Sigmoid colon (tissue), 7 donors: ENCODE measurements around the gene RNF123. TPM values are rescaled to one million over a fixed set of nuclear protein-coding genes. Genes with fewer than 3 reads are reported as not detected.
A peak's percentile ranks its signal among the peaks of the same experiment; 100 is the strongest.
"Not testable (repeated sequence)": the region's sequence is repeated elsewhere in the genome, so short reads cannot be mapped to it uniquely, and the experiment has no call there.

Experiments used
- DNase-seq: peaks from one replicate; pipeline ENCODE4 v3.0.0-alpha.2; 2019
- H3K27ac ChIP-seq, 4 donors: fragments of 200-600 bp; sonication (generic); one replicate each; pipeline ENCODE4 v1.5.1; 2016 to 2019; ENCODE audit warnings: mild to moderate bottlenecking in 1 of 4
- H3K27me3 ChIP-seq, 3 donors: fragments of 200-600 bp; sonication (generic); one replicate each; pipeline ENCODE4 v1.5.1; 2019; ENCODE audit warnings: mild to moderate bottlenecking in 1 of 3
- H3K36me3 ChIP-seq, 4 donors: fragments of 200-600 bp; sonication (generic); one replicate each; pipeline ENCODE4 v1.5.1; 2016 to 2019
- H3K4me1 ChIP-seq, 4 donors: fragments of 200-600 bp; sonication (generic); one replicate each; pipeline ENCODE4 v1.5.1; 2017 to 2019
- H3K4me3 ChIP-seq, 4 donors: fragments of 200-600 bp; sonication (generic); one replicate each; pipeline ENCODE4 v1.5.1; 2017 to 2019; ENCODE audit warnings: mild to moderate bottlenecking in 2 of 4, moderate library complexity in 1 of 4
- H3K9me3 ChIP-seq, 4 donors: fragments of 200-600 bp in 3 of 4; sonication (generic) in 3 of 4; one replicate each; pipeline versions ENCODE4 v1.5.1 to v1.6.1; 2013 to 2019
- EP300 ChIP-seq, 4 donors: sonication (generic); formaldehyde crosslinking; IDR thresholded peaks; one replicate each; pipeline ENCODE4 v1.6.1; 2017; ENCODE audit warnings: antibody characterized with exemption in 4 of 4
- POLR2A ChIP-seq, 2 donors: fragments of 450-650 bp; IDR thresholded peaks; one replicate each; pipeline ENCODE4 v1.6.1; 2016; ENCODE audit warnings: antibody characterized with exemption in 2 of 2, mild to moderate bottlenecking in 2 of 2, moderate library complexity in 2 of 2
- POLR2AphosphoS5 ChIP-seq, 4 donors: sonication (generic); formaldehyde crosslinking; IDR thresholded peaks; one replicate each; pipeline ENCODE4 v1.6.1; 2017; ENCODE audit warnings: antibody characterized with exemption in 4 of 4
- WGBS, 2 donors: extraction: QIAGEN DNeasy Blood & Tissue Kit; methylation state at CpG; one replicate each; pipeline ENCODE4 v1.1.7; 2013; 5-methylcytosine and 5-hydroxymethylcytosine counted together
- intact Hi-C: fragments of 100-400 bp; cut with DNase I; formaldehyde crosslinking; loops from one replicate; pipeline ENCODE4 v1.15.1; 2023
- polyA plus RNA-seq, 3 donors: library from polyadenylated mRNA; stranded (reverse); fragments of 200-250 nt; gene quantifications; one replicate each; pipeline ENCODE4 v1.2.3, GENCODE V29; 2013
- total RNA-seq, 4 donors: library from RNA; depleted of rRNA; stranded (reverse); fragments of >200 nt; gene quantifications; one replicate each; pipeline ENCODE4 v1.1.0, GENCODE V29; 2016
- TF ChIP-seq, protein P1 (sequence below), 4 experiments: fragments of 450-650 bp in 3 of 4; fragments of 200-600 bp in 1 of 4; IDR thresholded peaks; one replicate each; pipeline ENCODE4 v1.5.1; 2016 to 2019; ENCODE audit warnings: antibody characterized with exemption in 4 of 4, mild to moderate bottlenecking in 3 of 4, moderate library complexity in 2 of 4
- donor health status: healthy with polysubstance abuse.
- donor health status: Bipolar disorder and iron deficiency.
- donor health status: healthy.

RNF123 gene
- total and polyA plus RNA-seq, 7 donors = 12.5 to 29.4 (median 17.1) TPM

DNA sequence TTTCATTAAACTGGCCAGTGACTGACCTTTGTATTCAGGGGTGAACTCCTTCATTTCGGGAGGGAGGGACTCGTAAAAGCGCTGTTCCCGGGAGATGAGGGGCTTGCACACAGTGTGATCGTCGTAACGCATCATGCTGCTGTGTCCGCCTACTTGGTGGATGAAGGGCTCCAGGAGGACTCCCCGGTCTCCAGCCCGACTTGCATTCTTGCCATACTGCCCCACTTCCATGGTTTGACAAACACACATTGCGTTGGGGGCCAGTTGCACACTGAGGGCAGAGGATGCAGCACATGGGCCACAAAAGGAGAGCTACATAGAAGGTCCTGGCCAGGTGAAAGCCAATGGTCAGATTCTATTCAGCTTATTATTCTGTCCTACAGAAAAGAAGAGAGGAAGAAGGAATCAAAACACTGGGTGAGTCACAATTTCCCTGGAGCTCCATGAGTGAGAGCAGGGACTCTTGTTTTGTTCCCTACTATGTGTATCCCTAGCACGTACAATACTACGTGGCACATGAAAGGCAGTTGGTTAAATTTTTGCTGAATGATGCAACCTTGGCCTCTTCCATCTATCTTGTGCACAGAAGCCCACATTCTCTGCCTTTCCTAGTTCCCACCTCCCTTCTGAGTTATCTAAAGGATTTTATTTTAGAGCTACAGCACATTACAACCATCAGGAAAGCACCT, 58.6 kb downstream of the RNF123 start:
- peak overlapping the region in 2 of 4 donors; percentile 48 to 57 for H3K27ac ChIP-seq
- no peak for DNase-seq
- intact Hi-C loops = no loop called here
- peaks cover 0 to 14% (median 0%) of the 10 kb centered on the region in 4 donors for H3K36me3 ChIP-seq
- H3K4me3 ChIP-seq = no peak overlapping the region
- 89 to 90% methylated on average over 13 of the region's 13 CpGs for WGBS, 2 donors
- TF ChIP-seq EP300 (IDR thresholded peaks at IDR 0.05) = no peak
- TF ChIP-seq, protein P1, sequence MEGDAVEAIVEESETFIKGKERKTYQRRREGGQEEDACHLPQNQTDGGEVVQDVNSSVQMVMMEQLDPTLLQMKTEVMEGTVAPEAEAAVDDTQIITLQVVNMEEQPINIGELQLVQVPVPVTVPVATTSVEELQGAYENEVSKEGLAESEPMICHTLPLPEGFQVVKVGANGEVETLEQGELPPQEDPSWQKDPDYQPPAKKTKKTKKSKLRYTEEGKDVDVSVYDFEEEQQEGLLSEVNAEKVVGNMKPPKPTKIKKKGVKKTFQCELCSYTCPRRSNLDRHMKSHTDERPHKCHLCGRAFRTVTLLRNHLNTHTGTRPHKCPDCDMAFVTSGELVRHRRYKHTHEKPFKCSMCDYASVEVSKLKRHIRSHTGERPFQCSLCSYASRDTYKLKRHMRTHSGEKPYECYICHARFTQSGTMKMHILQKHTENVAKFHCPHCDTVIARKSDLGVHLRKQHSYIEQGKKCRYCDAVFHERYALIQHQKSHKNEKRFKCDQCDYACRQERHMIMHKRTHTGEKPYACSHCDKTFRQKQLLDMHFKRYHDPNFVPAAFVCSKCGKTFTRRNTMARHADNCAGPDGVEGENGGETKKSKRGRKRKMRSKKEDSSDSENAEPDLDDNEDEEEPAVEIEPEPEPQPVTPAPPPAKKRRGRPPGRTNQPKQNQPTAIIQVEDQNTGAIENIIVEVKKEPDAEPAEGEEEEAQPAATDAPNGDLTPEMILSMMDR (IDR thresholded peaks at IDR 0.05) = no peak
- no peak for TF ChIP-seq POLR2AphosphoS5 (IDR thresholded peaks at IDR 0.05)
- TF ChIP-seq POLR2A (IDR thresholded peaks at IDR 0.05) = no peak
- no peaks in the 10 kb centered on the region for H3K9me3 ChIP-seq
- no peaks in the 10 kb centered on the region for H3K27me3 ChIP-seq
- peaks cover 0 to 30% (median 19%) of the 10 kb centered on the region in 4 donors for H3K4me1 ChIP-seq

DNA sequence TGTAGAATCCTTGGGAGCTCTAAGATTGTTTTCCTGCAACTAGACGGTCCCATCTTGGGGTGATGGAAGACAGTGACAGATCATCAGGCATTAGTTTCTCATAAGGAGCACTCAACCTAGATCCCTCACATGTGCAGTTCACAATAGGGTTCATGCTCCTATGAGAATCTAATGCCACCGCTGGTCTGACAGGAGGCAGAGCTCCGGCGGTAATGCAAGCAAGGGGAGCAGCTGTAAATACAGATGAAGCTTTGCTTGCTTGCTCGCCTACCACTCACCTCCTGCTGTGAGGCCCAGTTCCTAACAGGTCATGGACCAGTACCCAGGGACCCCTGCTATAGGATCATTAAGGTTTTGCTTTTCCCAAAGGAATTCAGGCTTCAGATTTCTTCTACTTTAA, 59.5 kb downstream of the RNF123 start:
- H3K9me3 ChIP-seq, H3K4me3 ChIP-seq, H3K27me3 ChIP-seq, intact Hi-C loops, DNase-seq: not testable (repeated sequence)
- Histone ChIP-seq H3K27ac (peak overlapping the region in 1 of 4 donors; percentile 57), H3K4me1 (peaks cover 0 to 39% (median 23%) of the 10 kb centered on the region in 4 donors), H3K36me3 (peaks cover 0 to 14% (median 0%) of the 10 kb centered on the region in 4 donors)
- 91 to 92% methylated on average over 5 of the region's 5 CpGs for WGBS, 2 donors

DNA sequence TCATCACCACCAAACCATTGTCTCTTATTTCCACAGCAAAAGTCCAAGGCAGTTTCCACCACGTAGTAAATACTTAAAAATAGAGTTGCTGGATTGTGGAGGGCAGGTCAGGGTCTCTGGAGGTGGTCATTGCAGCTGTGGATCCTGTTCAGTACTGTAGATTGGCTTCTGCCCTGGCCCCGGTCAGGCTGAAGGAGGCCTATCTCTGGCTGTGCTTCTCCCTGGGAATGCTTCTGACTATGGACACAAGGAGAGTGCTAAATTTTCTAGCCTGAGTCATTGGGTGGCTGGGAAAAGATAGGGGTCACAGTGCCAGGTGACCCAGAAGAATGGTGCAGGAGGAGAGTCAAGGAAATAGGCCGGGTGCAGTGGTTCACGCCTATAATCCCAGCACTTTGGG, 60.7 kb downstream of the RNF123 start:
- TF ChIP-seq EP300 (IDR thresholded peaks at IDR 0.05) = no peak
- no peak for TF ChIP-seq POLR2A (IDR thresholded peaks at IDR 0.05)
- TF ChIP-seq POLR2AphosphoS5 (IDR thresholded peaks at IDR 0.05) = no peak
- TF ChIP-seq, protein P1 (IDR thresholded peaks at IDR 0.05) = no peak
- Histone ChIP-seq H3K27me3 (no peaks in the 10 kb centered on the region), H3K4me1 (peaks cover 0 to 48% (median 28%) of the 10 kb centered on the region in 4 donors), H3K9me3 (no peaks in the 10 kb centered on the region), H3K4me3 (no peak overlapping the region), H3K36me3 (peaks cover 0 to 14% (median 0%) of the 10 kb centered on the region in 4 donors), H3K27ac (no peak overlapping the region)
- intact Hi-C loops = no loop called here
- 96 to 97% methylated on average over 4 of the region's 4 CpGs for WGBS, 2 donors
- DNase-seq = no peak

DNA sequence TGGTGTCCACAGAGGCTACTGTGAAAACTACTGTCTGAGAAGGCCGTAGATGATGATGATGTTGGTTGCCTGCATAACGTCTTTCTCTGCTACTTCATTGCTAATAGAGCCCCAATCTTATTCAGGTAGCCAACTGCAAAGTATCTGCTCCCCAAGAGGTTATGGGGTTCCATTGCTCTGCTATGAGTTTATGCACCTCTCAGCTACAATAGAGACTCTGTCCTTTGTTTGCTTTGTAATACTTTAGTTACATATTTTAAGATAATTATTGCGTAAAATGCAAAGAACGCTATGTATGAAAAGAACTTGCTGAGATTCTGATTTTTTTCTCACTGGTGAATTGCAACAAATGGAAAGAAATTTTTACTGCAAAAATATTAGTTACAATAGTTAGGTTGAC, 62.1 kb downstream of the RNF123 start:
- Histone ChIP-seq H3K27ac (no peak overlapping the region), H3K4me3 (no peak overlapping the region), H3K36me3 (peaks cover 0 to 14% (median 0%) of the 10 kb centered on the region in 4 donors), H3K4me1 (peaks cover 0 to 42% (median 21%) of the 10 kb centered on the region in 4 donors), H3K27me3 (no peaks in the 10 kb centered on the region), H3K9me3 (no peaks in the 10 kb centered on the region)
- intact Hi-C loops = no loop called here
- WGBS, 2 donors = 77 to 91% methylated on average over 4 of the region's 4 CpGs
- DNase-seq = no peak
- no peak for TF ChIP-seq POLR2AphosphoS5 (IDR thresholded peaks at IDR 0.05)

DNA sequence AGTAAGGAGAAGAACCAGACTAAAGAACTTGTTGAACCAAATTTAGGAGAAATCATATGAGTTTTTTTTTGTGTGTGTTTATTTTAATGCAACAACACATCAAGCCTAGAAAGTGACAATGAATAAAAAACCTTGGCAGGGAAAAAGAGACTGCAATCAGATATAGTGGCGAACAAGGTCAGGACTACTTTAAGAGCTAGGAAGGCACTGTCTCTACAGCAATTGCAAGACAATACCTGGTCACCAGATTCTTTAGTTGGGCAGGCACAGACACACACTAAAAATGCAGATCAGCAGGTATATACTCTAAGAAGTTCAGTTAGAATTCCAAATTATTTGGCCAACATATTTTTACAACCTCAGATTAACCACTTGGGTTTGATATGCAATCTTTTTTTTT, 65.2 kb downstream of the RNF123 start:
- Histone ChIP-seq H3K36me3 (no peaks in the 10 kb centered on the region), H3K9me3 (no peaks in the 10 kb centered on the region), H3K27me3 (no peaks in the 10 kb centered on the region), H3K27ac (no peak overlapping the region), H3K4me1 (peaks cover 0 to 32% (median 11%) of the 10 kb centered on the region in 4 donors), H3K4me3 (no peak overlapping the region)
- DNase-seq = no peak
- TF ChIP-seq POLR2AphosphoS5 (IDR thresholded peaks at IDR 0.05) (no peak), EP300 (IDR thresholded peaks at IDR 0.05) (no peak), POLR2A (IDR thresholded peaks at IDR 0.05) (no peak)
- TF ChIP-seq, protein P1 (IDR thresholded peaks at IDR 0.05) = no peak
- WGBS, 2 donors = 95 to 98% methylated on average over 1 of the region's 1 CpG
- intact Hi-C loops = no loop called here

DNA sequence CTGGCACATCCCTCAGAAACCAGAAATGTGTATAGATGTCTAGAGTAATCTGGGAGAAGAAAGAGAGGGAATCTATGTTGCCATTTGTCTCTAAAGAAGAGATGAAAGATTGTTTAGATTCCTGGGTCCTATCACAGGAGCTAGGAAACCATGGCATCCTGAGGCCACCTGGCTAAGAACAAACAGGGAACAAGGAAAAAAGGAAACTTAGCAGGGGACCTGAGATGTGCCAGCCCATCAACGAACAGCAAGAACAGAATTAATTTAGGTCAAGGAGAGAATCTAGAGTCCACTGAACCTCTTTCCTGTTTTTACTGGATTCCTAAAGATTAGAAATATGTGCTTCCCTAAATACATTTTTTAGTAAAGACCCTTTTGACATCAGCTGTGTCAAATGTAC, 66.7 kb downstream of the RNF123 start:
- Histone ChIP-seq H3K9me3 (no peaks in the 10 kb centered on the region), H3K4me1 (peaks cover 0 to 32% (median 11%) of the 10 kb centered on the region in 4 donors)

More for the DNA sequence above, 66.7 kb downstream of the RNF123 start:
- Histone ChIP-seq H3K27ac (no peak overlapping the region), H3K36me3 (no peaks in the 10 kb centered on the region), H3K4me3 (no peak overlapping the region), H3K27me3 (no peaks in the 10 kb centered on the region)
- WGBS, 2 donors = 66 to 77% methylated on average over 1 of the region's 1 CpG
- DNase-seq = no peak
- intact Hi-C loops = no loop called here
- TF ChIP-seq, protein P1 (IDR thresholded peaks at IDR 0.05) = no peak
- TF ChIP-seq EP300 (IDR thresholded peaks at IDR 0.05) (no peak), POLR2AphosphoS5 (IDR thresholded peaks at IDR 0.05) (no peak), POLR2A (IDR thresholded peaks at IDR 0.05) (no peak)
